ENCODE data around the gene RNF11.

- TF ChIP-seq SUZ12 (IDR thresholded peaks at IDR 0.05; ENCODE audit: extremely low read depth, insufficient read depth, insufficient read length) (no peak), ZNF274 (IDR thresholded peaks at IDR 0.05; ENCODE audit: low read depth, low read length) (no peak)
Measured at GRCh38 chr1:51285055-51285454, 49.0 kb downstream of the RNF11 start.
